H9 (cell line): ENCODE measurements around the gene NOX5. TPM values are rescaled to one million over a fixed set of nuclear protein-coding genes. Genes with fewer than 3 reads are reported as not detected.

Experiments
- DNase-seq: peaks from one replicate; pipeline ENCODE4 v3.0.0-alpha.2; 2017
- H2AFZ ChIP-seq: one replicate; pipeline ENCODE4 v1.6.1; 2013; ENCODE audit warnings: mild to moderate bottlenecking, low read length, control low read depth, moderate library complexity
- H2AK5ac ChIP-seq: 2 replicates; pipeline ENCODE4 v1.6.1; 2013; ENCODE audit warnings: low read length, control low read depth, mixed read lengths; ENCODE audit not compliant: insufficient read length
- H2BK120ac ChIP-seq: one replicate; pipeline ENCODE4 v1.6.1; 2013; ENCODE audit warnings: low read depth, mild to moderate bottlenecking, low read length, control low read depth, inconsistent platforms; ENCODE audit not compliant: poor library complexity, severe bottlenecking
- H2BK12ac ChIP-seq: 2 replicates; pipeline ENCODE4 v1.6.1; 2013; ENCODE audit warnings: low read length, control low read depth, mixed read lengths, low read depth; ENCODE audit not compliant: insufficient read length
- H2BK15ac ChIP-seq: 2 replicates; pipeline ENCODE4 v1.6.1; 2013; ENCODE audit warnings: low read depth, low read length, control low read depth
- H2BK20ac ChIP-seq: one replicate; pipeline ENCODE4 v1.6.1; 2013; ENCODE audit warnings: low read depth, mild to moderate bottlenecking, low read length, control low read depth, inconsistent platforms; ENCODE audit not compliant: poor library complexity, severe bottlenecking
- H2BK5ac ChIP-seq: 2 replicates; pipeline ENCODE4 v1.6.1; 2013; ENCODE audit warnings: low read length, control low read depth, mixed read lengths; ENCODE audit not compliant: insufficient read length
- H3K14ac ChIP-seq: 2 replicates; pipeline ENCODE4 v1.6.1; 2013; ENCODE audit warnings: low read length, control low read depth; ENCODE audit not compliant: insufficient read depth
- H3K18ac ChIP-seq: 2 replicates; pipeline ENCODE4 v1.6.1; 2013; ENCODE audit warnings: low read depth, mild to moderate bottlenecking, mixed read lengths, low read length, control low read depth; ENCODE audit not compliant: insufficient read length
- H3K23ac ChIP-seq: 2 replicates; pipeline ENCODE4 v1.6.1; 2013; ENCODE audit warnings: low read length, control low read depth, mixed read lengths, low read depth; ENCODE audit not compliant: insufficient read length
- H3K23me2 ChIP-seq: 2 replicates; pipeline ENCODE4 v1.6.1; 2013; ENCODE audit warnings: low read depth, mild to moderate bottlenecking, mixed read lengths, low read length, control low read depth; ENCODE audit not compliant: insufficient read length, poor library complexity, severe bottlenecking
- H3K27ac ChIP-seq: 2 replicates; pipeline ENCODE4 v1.5.1; 2013; ENCODE audit warnings: low read length, control low read depth, mixed read lengths, low read depth; ENCODE audit not compliant: insufficient read length
- H3K27me3 ChIP-seq: 2 replicates; pipeline ENCODE4 v1.6.1; 2013; ENCODE audit warnings: low read length, control low read depth, inconsistent platforms; ENCODE audit not compliant: insufficient read depth
- H3K4ac ChIP-seq: 2 replicates; pipeline ENCODE4 v1.6.1; 2013; ENCODE audit warnings: low read depth, mild to moderate bottlenecking, control low read depth, inconsistent platforms, low read length, moderate library complexity
- H3K4me1 ChIP-seq: 2 replicates; pipeline ENCODE4 v1.6.1; 2013; ENCODE audit warnings: low read length, control low read depth, inconsistent platforms; ENCODE audit not compliant: insufficient read depth
- H3K4me2 ChIP-seq: 2 replicates; pipeline ENCODE4 v1.6.1; 2013; ENCODE audit warnings: low read length, control low read depth, mixed read lengths; ENCODE audit not compliant: insufficient read length, insufficient read depth
- H3K56ac ChIP-seq: 2 replicates; pipeline ENCODE4 v1.6.1; 2013; ENCODE audit warnings: low read depth, mild to moderate bottlenecking, mixed read lengths, low read length, control low read depth; ENCODE audit not compliant: insufficient read length
- H3K79me1 ChIP-seq: 2 replicates; pipeline ENCODE4 v1.6.1; 2013; ENCODE audit warnings: low read depth, mild to moderate bottlenecking, moderate library complexity, low read length, control low read depth, inconsistent platforms; ENCODE audit not compliant: insufficient read depth, poor library complexity, severe bottlenecking
- H3K79me2 ChIP-seq: 2 replicates; pipeline ENCODE4 v1.6.1; 2013; ENCODE audit warnings: low read length, control low read depth, inconsistent platforms; ENCODE audit not compliant: insufficient read depth
- H3K9ac ChIP-seq: 2 replicates; pipeline ENCODE4 v1.6.1; 2013; ENCODE audit warnings: low read length, control low read depth, mixed read lengths; ENCODE audit not compliant: insufficient read length; ENCODE audit errors: extremely low read depth
- H3K9me3 ChIP-seq: one replicate; pipeline ENCODE4 v1.6.1; 2013; ENCODE audit warnings: low read depth, low read length, inconsistent platforms; ENCODE audit not compliant: control insufficient read depth
- H3T11ph ChIP-seq: one replicate; pipeline ENCODE4 v1.6.1; 2013; ENCODE audit warnings: mild to moderate bottlenecking, low read length, control low read depth, inconsistent platforms
- H4K20me1 ChIP-seq: one replicate; pipeline ENCODE4 v1.6.1; 2013; ENCODE audit not compliant: control insufficient read depth, insufficient read length, insufficient read depth
- H4K5ac ChIP-seq: 2 replicates; pipeline ENCODE4 v1.6.1; 2013; ENCODE audit warnings: low read depth, mild to moderate bottlenecking, mixed read lengths, low read length, control low read depth; ENCODE audit not compliant: insufficient read length
- H4K8ac ChIP-seq: replicated peaks from 2 replicates; pipeline ENCODE4 v1.6.1; 2013; ENCODE audit warnings: low read length, control low read depth, mixed read lengths, low read depth; ENCODE audit not compliant: insufficient read length
- H4K91ac ChIP-seq: 2 replicates; pipeline ENCODE4 v1.6.1; 2013; ENCODE audit warnings: low read depth, mild to moderate bottlenecking, moderate library complexity, mixed read lengths, low read length, control low read depth; ENCODE audit not compliant: insufficient read length
- H3K27ac Mint-ChIP-seq, 3 experiments: 2 replicates in 2 of 3; 3 replicates in 1 of 3; pipeline ENCODE4 v1.8.0; 2020 to 2021; ENCODE audit warnings: mixed read lengths in 3 of 3, mild to moderate bottlenecking in 1 of 3, moderate library complexity in 1 of 3
- H3K27me3 Mint-ChIP-seq: 2 replicates; pipeline ENCODE4 v1.8.0; 2021; ENCODE audit warnings: low read depth, mild to moderate bottlenecking, moderate library complexity, mixed read lengths
- H3K36me3 Mint-ChIP-seq, 3 experiments: 2 replicates in 2 of 3; 3 replicates in 1 of 3; pipeline ENCODE4 v1.8.0; 2020 to 2021; ENCODE audit warnings: low read depth in 3 of 3, mixed read lengths in 3 of 3; ENCODE audit not compliant: insufficient read depth in 1 of 3
- H3K4me1 Mint-ChIP-seq, 2 experiments: 2 replicates each; pipeline ENCODE4 v1.8.0; 2020; ENCODE audit warnings: mixed read lengths in 2 of 2
- H3K4me3 Mint-ChIP-seq, 2 experiments: 2 replicates in 1 of 2; 3 replicates in 1 of 2; pipeline ENCODE4 v1.8.0; 2020 to 2021; ENCODE audit warnings: mild to moderate bottlenecking in 2 of 2, mixed read lengths in 2 of 2, moderate library complexity in 1 of 2
- H3K9me3 Mint-ChIP-seq, 2 experiments: 2 replicates in 1 of 2; 3 replicates in 1 of 2; pipeline ENCODE4 v1.8.0; 2020; ENCODE audit warnings: mild to moderate bottlenecking in 2 of 2, mixed read lengths in 2 of 2, moderate library complexity in 1 of 2
- WGBS: extraction: QIAGEN DNeasy Blood & Tissue Kit; methylation state at CpG from one replicate; pipeline ENCODE4 v1.1.7; 2013; ENCODE audit warnings: missing lambda C conversion rate, low lambda C conversion rate, mixed read lengths; ENCODE audit not compliant: insufficient read length; ENCODE audit errors: extremely low coverage; 5-methylcytosine and 5-hydroxymethylcytosine counted together
- total RNA-seq: library from RNA; stranded (reverse); gene quantifications from 2 replicates; pipeline ENCODE4 v1.2.1, GENCODE V29; 2021
- TF ChIP-seq, protein P1 (sequence below): fragments of 200-600 bp; sonication (generic); conservative IDR thresholded peaks from 3 replicates; pipeline ENCODE4 v1.8.0; 2021; ENCODE audit warnings: antibody characterized with exemption, mild to moderate bottlenecking

Gene NOX5
- total RNA-seq, 1 experiment from 2014 or later: 0.04 TPM

- H3T11ph ChIP-seq: no peak overlapping the region
- H2BK20ac ChIP-seq: no peak overlapping the region
- no peak overlapping the region for H2BK120ac ChIP-seq
- H2AK5ac ChIP-seq: no peak overlapping the region
- H3K9ac ChIP-seq: no peak overlapping the region
- H3K23me2 ChIP-seq: no peaks in the 10 kb centered on the region
- H3K18ac ChIP-seq: no peak overlapping the region
- H4K5ac ChIP-seq: no peak overlapping the region
- Mint-ChIP-seq H3K4me1 (peaks cover 39% of the 10 kb centered on the region in 2 experiments), H3K36me3 (peaks cover 4 to 6% (median 6%) of the 10 kb centered on the region in 3 experiments), H3K27me3 (no peaks in the 10 kb centered on the region), H3K4me3 (no peak overlapping the region), H3K9me3 (peaks cover 5 to 7% of the 10 kb centered on the region in 2 experiments), H3K27ac (no peak overlapping the region)
- TF ChIP-seq, protein P1, sequence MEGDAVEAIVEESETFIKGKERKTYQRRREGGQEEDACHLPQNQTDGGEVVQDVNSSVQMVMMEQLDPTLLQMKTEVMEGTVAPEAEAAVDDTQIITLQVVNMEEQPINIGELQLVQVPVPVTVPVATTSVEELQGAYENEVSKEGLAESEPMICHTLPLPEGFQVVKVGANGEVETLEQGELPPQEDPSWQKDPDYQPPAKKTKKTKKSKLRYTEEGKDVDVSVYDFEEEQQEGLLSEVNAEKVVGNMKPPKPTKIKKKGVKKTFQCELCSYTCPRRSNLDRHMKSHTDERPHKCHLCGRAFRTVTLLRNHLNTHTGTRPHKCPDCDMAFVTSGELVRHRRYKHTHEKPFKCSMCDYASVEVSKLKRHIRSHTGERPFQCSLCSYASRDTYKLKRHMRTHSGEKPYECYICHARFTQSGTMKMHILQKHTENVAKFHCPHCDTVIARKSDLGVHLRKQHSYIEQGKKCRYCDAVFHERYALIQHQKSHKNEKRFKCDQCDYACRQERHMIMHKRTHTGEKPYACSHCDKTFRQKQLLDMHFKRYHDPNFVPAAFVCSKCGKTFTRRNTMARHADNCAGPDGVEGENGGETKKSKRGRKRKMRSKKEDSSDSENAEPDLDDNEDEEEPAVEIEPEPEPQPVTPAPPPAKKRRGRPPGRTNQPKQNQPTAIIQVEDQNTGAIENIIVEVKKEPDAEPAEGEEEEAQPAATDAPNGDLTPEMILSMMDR: no peak
- H4K8ac ChIP-seq: no peak overlapping the region
- H3K27ac ChIP-seq: no peak overlapping the region
- no peak overlapping the region for H2BK15ac ChIP-seq
- H3K9me3 ChIP-seq: peaks cover 5% of the 10 kb centered on the region
- H4K20me1 ChIP-seq: no peaks in the 10 kb centered on the region
- H2AFZ ChIP-seq: no peak overlapping the region
- no peak overlapping the region for H3K14ac ChIP-seq
- WGBS: no CpG with 5 or more reads among the region's 4 CpGs
- no peaks in the 10 kb centered on the region for H3K79me1 ChIP-seq
- H3K23ac ChIP-seq: no peak overlapping the region
- no peaks in the 10 kb centered on the region for H3K79me2 ChIP-seq
- no peak overlapping the region for H2BK12ac ChIP-seq
- peaks cover 12% of the 10 kb centered on the region; the same call in 1 of the 2 replicates for H3K4me1 ChIP-seq
- H3K27me3 ChIP-seq: no peaks in the 10 kb centered on the region
- H3K56ac ChIP-seq: no peak overlapping the region
- no peak for DNase-seq
- no peak overlapping the region for H3K4me2 ChIP-seq
- no peak overlapping the region for H3K4ac ChIP-seq
- H2BK5ac ChIP-seq: no peak overlapping the region
- no peak overlapping the region for H4K91ac ChIP-seq
Measured at GRCh38 chr15:69002783-69003182, 11.7 kb upstream of the NOX5 start.
